Liver (tissue), 9 donors: ENCODE data around the gene CRYBG2. TPM values are rescaled to one million over a fixed set of nuclear protein-coding genes. Genes with fewer than 3 reads are reported as not detected.

Experiments used
- DNase-seq: peaks from one replicate; pipeline ENCODE4 v3.0.0-alpha.2; 2017; ENCODE audit warnings: low spot score
- H3K27ac ChIP-seq, 2 donors: one replicate each; pipeline ENCODE4 v1.7.0; 2013; ENCODE audit warnings: inconsistent platforms in 2 of 2, low read length in 2 of 2, control low read depth in 1 of 2, low read depth in 1 of 2, mild to moderate bottlenecking in 1 of 2
- H3K27me3 ChIP-seq, 4 donors: one replicate each; pipeline versions ENCODE4 v1.6.1 to v1.7.0; 2013; ENCODE audit warnings: low read length in 3 of 4, inconsistent platforms in 1 of 4, mild to moderate bottlenecking in 1 of 4, moderate library complexity in 1 of 4; ENCODE audit not compliant: control insufficient read depth in 4 of 4, insufficient read depth in 4 of 4
- H3K36me3 ChIP-seq, 4 donors: one replicate each; pipeline versions ENCODE4 v1.6.1 to v1.7.0; 2013; ENCODE audit warnings: low read length in 3 of 4, mild to moderate bottlenecking in 3 of 4, low read depth in 1 of 4, moderate library complexity in 1 of 4; ENCODE audit not compliant: control insufficient read depth in 4 of 4, insufficient read depth in 3 of 4
- H3K4me1 ChIP-seq, 4 donors: one replicate each; pipeline versions ENCODE4 v1.6.1 to v1.7.0; 2013; ENCODE audit warnings: low read length in 3 of 4, mild to moderate bottlenecking in 3 of 4, moderate library complexity in 1 of 4; ENCODE audit not compliant: control insufficient read depth in 4 of 4, insufficient read depth in 4 of 4
- H3K4me3 ChIP-seq, 3 donors: one replicate each; pipeline versions ENCODE4 v1.6.1 to v1.7.0; 2013; ENCODE audit warnings: low read length in 3 of 3, control low read depth in 1 of 3, low read depth in 1 of 3, mild to moderate bottlenecking in 1 of 3
- H3K9ac ChIP-seq, 2 donors: one replicate each; pipeline ENCODE4 v1.7.0; 2013; ENCODE audit warnings: low read length in 2 of 2, mild to moderate bottlenecking in 2 of 2, moderate library complexity in 2 of 2, control low read depth in 1 of 2, low read depth in 1 of 2
- H3K9me3 ChIP-seq, 4 donors: one replicate each; pipeline versions ENCODE4 v1.6.1 to v1.7.0; 2013; ENCODE audit warnings: low read length in 3 of 4; ENCODE audit not compliant: control insufficient read depth in 4 of 4
- EGR1 ChIP-seq, 2 donors: IDR thresholded peaks; 2 replicates each; pipeline ENCODE4 v1.6.1; 2016 to 2018; ENCODE audit warnings: antibody characterized with exemption in 2 of 2, low read depth in 2 of 2
- FOXA2 ChIP-seq: IDR thresholded peaks from 2 replicates; pipeline ENCODE4 v1.6.1; 2016; ENCODE audit warnings: antibody characterized with exemption
- GABPA ChIP-seq, 2 donors: IDR thresholded peaks in 1 of 2; conservative IDR thresholded peaks in 1 of 2; 2 replicates each; pipeline ENCODE4 v1.6.1; 2016; ENCODE audit warnings: antibody characterized with exemption in 2 of 2, mild to moderate bottlenecking in 1 of 2, moderate library complexity in 1 of 2
- HNF4A ChIP-seq, 2 donors: conservative IDR thresholded peaks; 2 replicates each; pipeline ENCODE4 v1.6.1; 2016; ENCODE audit warnings: antibody characterized with exemption in 2 of 2, mild to moderate bottlenecking in 2 of 2
- HNF4G ChIP-seq: IDR thresholded peaks from 2 replicates; pipeline ENCODE4 v1.6.1; 2016; ENCODE audit warnings: antibody characterized with exemption
- JUND ChIP-seq, 2 donors: IDR thresholded peaks; 2 replicates each; pipeline ENCODE4 v1.6.1; 2016; ENCODE audit warnings: antibody characterized with exemption in 2 of 2
- NR2F2 ChIP-seq: IDR thresholded peaks from 2 replicates; pipeline ENCODE4 v1.6.1; 2016; ENCODE audit warnings: antibody characterized with exemption
- RAD21 ChIP-seq, 2 donors: IDR thresholded peaks; 2 replicates each; pipeline ENCODE4 v1.6.1; 2016; ENCODE audit warnings: antibody characterized with exemption in 2 of 2, mild to moderate bottlenecking in 2 of 2
- RXRA ChIP-seq, 2 donors: IDR thresholded peaks; 2 replicates each; pipeline ENCODE4 v1.6.1; 2017 to 2018; ENCODE audit warnings: antibody characterized with exemption in 2 of 2, mild to moderate bottlenecking in 1 of 2
- SP1 ChIP-seq: IDR thresholded peaks from 2 replicates; pipeline ENCODE4 v1.6.1; 2018; ENCODE audit warnings: antibody characterized with exemption, mild to moderate bottlenecking
- TAF1 ChIP-seq: conservative IDR thresholded peaks from 2 replicates; pipeline ENCODE4 v1.6.1; 2016; ENCODE audit warnings: antibody characterized with exemption, mild to moderate bottlenecking
- YY1 ChIP-seq: IDR thresholded peaks from 2 replicates; pipeline ENCODE4 v1.6.1; 2016; ENCODE audit warnings: antibody characterized with exemption, mild to moderate bottlenecking
- WGBS: extraction: QIAGEN DNeasy Blood & Tissue Kit; methylation state at CpG from one replicate; pipeline ENCODE4 v1.1.7; 2013; 5-methylcytosine and 5-hydroxymethylcytosine counted together
- polyA plus RNA-seq, 2 donors: library from polyadenylated mRNA; stranded (reverse) in 1 of 2; unstranded in 1 of 2; fragments of 200-250 nt in 1 of 2; fragments of >200 nt in 1 of 2; fragmentation: Nextera tagmentation in 1 of 2; extraction: Ambion mirVana in 1 of 2; gene quantifications; one replicate each; pipeline versions ENCODE4 v1.2.1 to v1.2.3, GENCODE V29; 2013 to 2015
- total RNA-seq, 2 donors: library from RNA; depleted of rRNA; stranded (reverse); fragments of >200 nt; gene quantifications; one replicate each; pipeline ENCODE4 v1.2.3, GENCODE V29; 2014
- TF ChIP-seq, protein P1 (sequence below): IDR thresholded peaks from 2 replicates; pipeline ENCODE4 v1.6.1; 2016; ENCODE audit warnings: antibody characterized with exemption
- TF ChIP-seq, protein P2 (sequence below): IDR thresholded peaks from 2 replicates; pipeline ENCODE4 v1.6.1; 2016; ENCODE audit warnings: antibody characterized with exemption, mild to moderate bottlenecking
- TF ChIP-seq, protein P3 (sequence below): IDR thresholded peaks from 2 replicates; pipeline ENCODE4 v1.6.1; 2016; ENCODE audit warnings: antibody characterized with exemption
- TF ChIP-seq, protein P4 (sequence below): IDR thresholded peaks from 2 replicates; pipeline ENCODE4 v1.6.1; 2016; ENCODE audit warnings: antibody characterized with exemption
- TF ChIP-seq, protein P5 (sequence below): fragments of 150-350 bp; IDR thresholded peaks from 2 replicates; pipeline ENCODE4 v1.5.1; 2017; ENCODE audit warnings: improper control_type of control experiment, low read depth, low read length; ENCODE audit not compliant: missing input control
- donor health status: healthy.
- donor health status: healthy.
- donor health status: healthy.
- donor health status: healthy.
- donor health status: healthy.

CRYBG2 gene
- total and polyA plus RNA-seq, 4 donors: under 0.01 to 0.12 (median under 0.01) TPM; not detected in 1

DNA sequence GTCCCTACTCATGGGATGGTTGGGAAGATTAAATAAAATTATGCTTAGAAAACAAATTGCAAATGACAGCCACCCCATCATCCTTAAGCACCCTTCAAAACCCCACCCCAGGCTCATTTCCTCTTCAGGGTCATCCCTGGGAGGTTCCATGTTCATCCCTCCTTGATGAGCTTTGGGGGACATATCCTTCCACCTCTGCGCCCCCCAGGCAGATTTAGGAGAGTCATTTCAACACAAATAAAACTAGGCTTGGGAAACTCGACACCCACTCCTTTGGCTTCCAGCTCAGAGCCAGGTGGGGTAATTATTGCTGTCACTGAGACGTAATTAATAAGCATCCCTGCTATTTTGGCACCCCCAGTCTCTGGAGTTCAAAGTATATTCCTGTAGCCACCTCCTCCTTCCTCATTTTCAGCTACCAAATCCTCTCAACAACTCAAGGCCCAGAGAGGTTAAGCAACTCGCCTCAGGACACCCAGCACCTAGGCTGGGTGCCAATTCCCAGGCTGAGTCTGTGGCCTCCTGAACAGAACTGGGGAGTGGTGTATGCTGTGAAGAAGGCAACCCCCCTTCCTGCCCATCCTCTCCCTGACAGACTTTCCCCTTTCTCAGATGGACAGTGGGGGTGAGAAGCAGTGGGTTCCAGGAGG is 595 bp downstream of the CRYBG2 start:
- H3K9ac ChIP-seq: no peak overlapping the region
- H3K27ac ChIP-seq: no peak overlapping the region
- DNase-seq: no peak
- TF ChIP-seq, protein P1, sequence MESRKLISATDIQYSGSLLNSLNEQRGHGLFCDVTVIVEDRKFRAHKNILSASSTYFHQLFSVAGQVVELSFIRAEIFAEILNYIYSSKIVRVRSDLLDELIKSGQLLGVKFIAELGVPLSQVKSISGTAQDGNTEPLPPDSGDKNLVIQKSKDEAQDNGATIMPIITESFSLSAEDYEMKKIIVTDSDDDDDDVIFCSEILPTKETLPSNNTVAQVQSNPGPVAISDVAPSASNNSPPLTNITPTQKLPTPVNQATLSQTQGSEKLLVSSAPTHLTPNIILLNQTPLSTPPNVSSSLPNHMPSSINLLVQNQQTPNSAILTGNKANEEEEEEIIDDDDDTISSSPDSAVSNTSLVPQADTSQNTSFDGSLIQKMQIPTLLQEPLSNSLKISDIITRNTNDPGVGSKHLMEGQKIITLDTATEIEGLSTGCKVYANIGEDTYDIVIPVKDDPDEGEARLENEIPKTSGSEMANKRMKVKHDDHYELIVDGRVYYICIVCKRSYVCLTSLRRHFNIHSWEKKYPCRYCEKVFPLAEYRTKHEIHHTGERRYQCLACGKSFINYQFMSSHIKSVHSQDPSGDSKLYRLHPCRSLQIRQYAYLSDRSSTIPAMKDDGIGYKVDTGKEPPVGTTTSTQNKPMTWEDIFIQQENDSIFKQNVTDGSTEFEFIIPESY: no peak
- TF ChIP-seq GABPA (IDR thresholded peaks at IDR 0.05 in 1 of 2, conservative IDR thresholded peaks at IDR 0.05 in 1 of 2): no peak
- TF ChIP-seq, protein P2, sequence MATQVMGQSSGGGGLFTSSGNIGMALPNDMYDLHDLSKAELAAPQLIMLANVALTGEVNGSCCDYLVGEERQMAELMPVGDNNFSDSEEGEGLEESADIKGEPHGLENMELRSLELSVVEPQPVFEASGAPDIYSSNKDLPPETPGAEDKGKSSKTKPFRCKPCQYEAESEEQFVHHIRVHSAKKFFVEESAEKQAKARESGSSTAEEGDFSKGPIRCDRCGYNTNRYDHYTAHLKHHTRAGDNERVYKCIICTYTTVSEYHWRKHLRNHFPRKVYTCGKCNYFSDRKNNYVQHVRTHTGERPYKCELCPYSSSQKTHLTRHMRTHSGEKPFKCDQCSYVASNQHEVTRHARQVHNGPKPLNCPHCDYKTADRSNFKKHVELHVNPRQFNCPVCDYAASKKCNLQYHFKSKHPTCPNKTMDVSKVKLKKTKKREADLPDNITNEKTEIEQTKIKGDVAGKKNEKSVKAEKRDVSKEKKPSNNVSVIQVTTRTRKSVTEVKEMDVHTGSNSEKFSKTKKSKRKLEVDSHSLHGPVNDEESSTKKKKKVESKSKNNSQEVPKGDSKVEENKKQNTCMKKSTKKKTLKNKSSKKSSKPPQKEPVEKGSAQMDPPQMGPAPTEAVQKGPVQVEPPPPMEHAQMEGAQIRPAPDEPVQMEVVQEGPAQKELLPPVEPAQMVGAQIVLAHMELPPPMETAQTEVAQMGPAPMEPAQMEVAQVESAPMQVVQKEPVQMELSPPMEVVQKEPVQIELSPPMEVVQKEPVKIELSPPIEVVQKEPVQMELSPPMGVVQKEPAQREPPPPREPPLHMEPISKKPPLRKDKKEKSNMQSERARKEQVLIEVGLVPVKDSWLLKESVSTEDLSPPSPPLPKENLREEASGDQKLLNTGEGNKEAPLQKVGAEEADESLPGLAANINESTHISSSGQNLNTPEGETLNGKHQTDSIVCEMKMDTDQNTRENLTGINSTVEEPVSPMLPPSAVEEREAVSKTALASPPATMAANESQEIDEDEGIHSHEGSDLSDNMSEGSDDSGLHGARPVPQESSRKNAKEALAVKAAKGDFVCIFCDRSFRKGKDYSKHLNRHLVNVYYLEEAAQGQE: no peak
- TF ChIP-seq, protein P3, sequence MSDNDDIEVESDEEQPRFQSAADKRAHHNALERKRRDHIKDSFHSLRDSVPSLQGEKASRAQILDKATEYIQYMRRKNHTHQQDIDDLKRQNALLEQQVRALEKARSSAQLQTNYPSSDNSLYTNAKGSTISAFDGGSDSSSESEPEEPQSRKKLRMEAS: no peak
- TF ChIP-seq RXRA (IDR thresholded peaks at IDR 0.05): no peak
- no peak for TF ChIP-seq NR2F2
- TF ChIP-seq, protein P4, sequence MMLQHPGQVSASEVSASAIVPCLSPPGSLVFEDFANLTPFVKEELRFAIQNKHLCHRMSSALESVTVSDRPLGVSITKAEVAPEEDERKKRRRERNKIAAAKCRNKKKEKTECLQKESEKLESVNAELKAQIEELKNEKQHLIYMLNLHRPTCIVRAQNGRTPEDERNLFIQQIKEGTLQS: no peak
- TF ChIP-seq HNF4G: no peak
- no peak for TF ChIP-seq TAF1
- no peak for TF ChIP-seq FOXA2
- TF ChIP-seq, protein P5, sequence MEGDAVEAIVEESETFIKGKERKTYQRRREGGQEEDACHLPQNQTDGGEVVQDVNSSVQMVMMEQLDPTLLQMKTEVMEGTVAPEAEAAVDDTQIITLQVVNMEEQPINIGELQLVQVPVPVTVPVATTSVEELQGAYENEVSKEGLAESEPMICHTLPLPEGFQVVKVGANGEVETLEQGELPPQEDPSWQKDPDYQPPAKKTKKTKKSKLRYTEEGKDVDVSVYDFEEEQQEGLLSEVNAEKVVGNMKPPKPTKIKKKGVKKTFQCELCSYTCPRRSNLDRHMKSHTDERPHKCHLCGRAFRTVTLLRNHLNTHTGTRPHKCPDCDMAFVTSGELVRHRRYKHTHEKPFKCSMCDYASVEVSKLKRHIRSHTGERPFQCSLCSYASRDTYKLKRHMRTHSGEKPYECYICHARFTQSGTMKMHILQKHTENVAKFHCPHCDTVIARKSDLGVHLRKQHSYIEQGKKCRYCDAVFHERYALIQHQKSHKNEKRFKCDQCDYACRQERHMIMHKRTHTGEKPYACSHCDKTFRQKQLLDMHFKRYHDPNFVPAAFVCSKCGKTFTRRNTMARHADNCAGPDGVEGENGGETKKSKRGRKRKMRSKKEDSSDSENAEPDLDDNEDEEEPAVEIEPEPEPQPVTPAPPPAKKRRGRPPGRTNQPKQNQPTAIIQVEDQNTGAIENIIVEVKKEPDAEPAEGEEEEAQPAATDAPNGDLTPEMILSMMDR: no peak
- no peak for TF ChIP-seq YY1
- TF ChIP-seq RAD21 (IDR thresholded peaks at IDR 0.05): no peak
- no peak for TF ChIP-seq EGR1 (IDR thresholded peaks at IDR 0.05; ENCODE audit: low read depth in 2 of 2)
- TF ChIP-seq HNF4A (conservative IDR thresholded peaks at IDR 0.05): no peak
- TF ChIP-seq JUND (IDR thresholded peaks at IDR 0.05): no peak
- H3K4me3 ChIP-seq: no peak overlapping the region
- no peaks in the 10 kb centered on the region for H3K4me1 ChIP-seq
- no peaks in the 10 kb centered on the region for H3K36me3 ChIP-seq
- WGBS: 92% methylated on average over 4 of the region's 4 CpGs
- H3K9me3 ChIP-seq: no peaks in the 10 kb centered on the region
- H3K27me3 ChIP-seq: no peaks in the 10 kb centered on the region

DNA sequence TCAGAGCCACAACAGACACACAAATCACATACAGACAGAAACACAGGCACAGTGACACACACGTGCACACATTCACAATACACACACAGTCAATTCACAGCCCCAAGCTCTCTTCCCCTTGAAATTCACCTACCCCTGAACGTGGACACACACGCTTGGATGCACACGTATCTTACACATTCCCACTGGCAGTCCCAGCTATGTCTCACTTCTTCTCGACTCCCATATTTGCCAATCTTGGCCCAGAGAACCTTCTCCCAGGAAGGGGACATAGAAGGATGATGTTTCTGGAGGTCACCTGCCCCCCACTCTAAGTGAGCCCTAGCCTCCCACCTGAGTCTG is 1.6 kb downstream of the CRYBG2 start:
- no peaks in the 10 kb centered on the region for H3K4me1 ChIP-seq
- DNase-seq: no peak
- WGBS: 95% methylated on average over 5 of the region's 5 CpGs
- no peaks in the 10 kb centered on the region for H3K36me3 ChIP-seq
- H3K27me3 ChIP-seq: no peaks in the 10 kb centered on the region
- no peak overlapping the region for H3K9ac ChIP-seq
- H3K9me3 ChIP-seq: no peaks in the 10 kb centered on the region
- no peak overlapping the region for H3K27ac ChIP-seq
- no peak overlapping the region for H3K4me3 ChIP-seq
- TF ChIP-seq JUND (IDR thresholded peaks at IDR 0.05): no peak
- TF ChIP-seq, protein P2: no peak
- no peak for TF ChIP-seq EGR1 (IDR thresholded peaks at IDR 0.05; ENCODE audit: low read depth in 2 of 2)
- TF ChIP-seq RXRA (IDR thresholded peaks at IDR 0.05): no peak
- no peak for TF ChIP-seq SP1
- TF ChIP-seq, protein P3: no peak
- TF ChIP-seq GABPA (IDR thresholded peaks at IDR 0.05 in 1 of 2, conservative IDR thresholded peaks at IDR 0.05 in 1 of 2): no peak
- TF ChIP-seq, protein P5: no peak
- no peak for TF ChIP-seq RAD21 (IDR thresholded peaks at IDR 0.05)
- TF ChIP-seq HNF4G: no peak
- TF ChIP-seq FOXA2: no peak
